Activated T-helper 17 cell treated with anti-CD3 and anti-CD28 coated beads, Interleukin-2, amount 50 U/mL, for 72 hours (primary cell): Measurements from ENCODE around the gene NRG2. TPM values are rescaled to one million over a fixed set of nuclear protein-coding genes. Genes with fewer than 3 reads are reported as not detected.

ENCODE experiments used
- ATAC-seq: fragments of 150-1000 bp; cut with Tn5 transposase; replicated peaks from 2 replicates; pipeline ENCODE4 v1.10.0; 2021; ENCODE audit warnings: mild to moderate bottlenecking, moderate library complexity
- H3K27ac Mint-ChIP-seq: one replicate; pipeline ENCODE4 v1.8.0; 2022; ENCODE audit warnings: mixed read lengths
- H3K27me3 Mint-ChIP-seq: one replicate; pipeline ENCODE4 v1.8.0; 2022; ENCODE audit warnings: mixed read lengths
- H3K36me3 Mint-ChIP-seq: one replicate; pipeline ENCODE4 v1.8.0; 2022; ENCODE audit warnings: low read depth, mild to moderate bottlenecking, mixed read lengths
- H3K4me1 Mint-ChIP-seq: one replicate; pipeline ENCODE4 v1.8.0; 2022; ENCODE audit warnings: mixed read lengths
- H3K4me3 Mint-ChIP-seq: one replicate; pipeline ENCODE4 v1.8.0; 2022; ENCODE audit warnings: mild to moderate bottlenecking, mixed read lengths
- H3K9me3 Mint-ChIP-seq: one replicate; pipeline ENCODE4 v1.8.0; 2022; ENCODE audit warnings: mixed read lengths
- total RNA-seq, 2 donors: library from RNA; stranded (reverse); gene quantifications; one replicate each; pipeline ENCODE4 v1.2.3, GENCODE V29; 2022

NRG2 gene
- total RNA-seq, 2 donors from 2014 or later: 0.11 to 0.48 TPM

GRCh38 chr5:140051950-140052349, 8.9 kb upstream of the NRG2 start:
- H3K27me3 Mint-ChIP-seq: peaks cover 12% of the 10 kb centered on the region
- no peak overlapping the region for H3K27ac Mint-ChIP-seq
- H3K36me3 Mint-ChIP-seq: no peaks in the 10 kb centered on the region
- H3K4me1 Mint-ChIP-seq: no peaks in the 10 kb centered on the region
- ATAC-seq: no peak
- no peaks in the 10 kb centered on the region for H3K9me3 Mint-ChIP-seq
- H3K4me3 Mint-ChIP-seq: no peak overlapping the region

- H3K36me3 Mint-ChIP-seq: no peaks in the 10 kb centered on the region
- H3K4me1 Mint-ChIP-seq: no peaks in the 10 kb centered on the region
- H3K4me3 Mint-ChIP-seq: no peak overlapping the region
- H3K27ac Mint-ChIP-seq: no peak overlapping the region
- H3K9me3 Mint-ChIP-seq: no peaks in the 10 kb centered on the region
- H3K27me3 Mint-ChIP-seq: peaks cover 15% of the 10 kb centered on the region
- no peak for ATAC-seq
Measured at GRCh38 chr5:140049713-140050112, 6.6 kb upstream of the NRG2 start.

GRCh38 chr5:140049205-140049604, 6.1 kb upstream of the NRG2 start:
- Mint-ChIP-seq H3K27me3 (peaks cover 20% of the 10 kb centered on the region), H3K27ac (no peak overlapping the region), H3K36me3 (no peaks in the 10 kb centered on the region), H3K4me3 (no peak overlapping the region), H3K9me3 (no peaks in the 10 kb centered on the region), H3K4me1 (no peaks in the 10 kb centered on the region)
- no peak for ATAC-seq

GRCh38 chr5:140044041-140044440, 942 bp upstream of the NRG2 start:
- no peaks in the 10 kb centered on the region for H3K9me3 Mint-ChIP-seq

GRCh38 chr5:140043508-140043872, 391 bp upstream of the NRG2 start:
- Mint-ChIP-seq H3K4me1 (peaks cover 4% of the 10 kb centered on the region), H3K9me3 (no peaks in the 10 kb centered on the region), H3K27ac (no peak overlapping the region), H3K27me3 (peaks cover 39% of the 10 kb centered on the region), H3K36me3 (no peaks in the 10 kb centered on the region), H3K4me3 (peak overlapping the region; percentile 36)
- peak; percentile 20 for ATAC-seq

More at GRCh38 chr5:140044041-140044440, 942 bp upstream of the NRG2 start:
- Mint-ChIP-seq H3K27ac (no peak overlapping the region), H3K4me1 (peaks cover 4% of the 10 kb centered on the region), H3K36me3 (no peaks in the 10 kb centered on the region), H3K27me3 (peaks cover 42% of the 10 kb centered on the region), H3K4me3 (peak overlapping the region; percentile 36)
- no peak for ATAC-seq

GRCh38 chr5:140042393-140042642, 781 bp downstream of the NRG2 start:
- Mint-ChIP-seq H3K4me3 (peak overlapping the region; percentile 36), H3K27me3 (peaks cover 44% of the 10 kb centered on the region), H3K36me3 (no peaks in the 10 kb centered on the region), H3K9me3 (no peaks in the 10 kb centered on the region), H3K27ac (no peak overlapping the region), H3K4me1 (peaks cover 4% of the 10 kb centered on the region)
- ATAC-seq: no peak

GRCh38 chr5:140041492-140042392, 1.4 kb downstream of the NRG2 start:
- H3K36me3 Mint-ChIP-seq: no peaks in the 10 kb centered on the region
- H3K27me3 Mint-ChIP-seq: peaks cover 50% of the 10 kb centered on the region
- H3K4me3 Mint-ChIP-seq: peak overlapping the region; percentile 36
- no peaks in the 10 kb centered on the region for H3K9me3 Mint-ChIP-seq
- ATAC-seq: no peak
- no peak overlapping the region for H3K27ac Mint-ChIP-seq
- peaks cover 4% of the 10 kb centered on the region for H3K4me1 Mint-ChIP-seq

- Mint-ChIP-seq H3K4me3 (peak overlapping the region; percentile 36), H3K27ac (no peak overlapping the region), H3K27me3 (peaks cover 56% of the 10 kb centered on the region), H3K36me3 (no peaks in the 10 kb centered on the region), H3K4me1 (peaks cover 4% of the 10 kb centered on the region), H3K9me3 (no peaks in the 10 kb centered on the region)
- no peak for ATAC-seq
Measured at GRCh38 chr5:140041099-140041491, 2.0 kb downstream of the NRG2 start.

GRCh38 chr5:140040358-140040757, 2.7 kb downstream of the NRG2 start:
- Mint-ChIP-seq H3K4me1 (peaks cover 4% of the 10 kb centered on the region), H3K36me3 (no peaks in the 10 kb centered on the region), H3K4me3 (no peak overlapping the region), H3K9me3 (no peaks in the 10 kb centered on the region), H3K27ac (no peak overlapping the region), H3K27me3 (peaks cover 59% of the 10 kb centered on the region)
- no peak for ATAC-seq

- no peak overlapping the region for H3K4me3 Mint-ChIP-seq
- ATAC-seq: no peak
- H3K4me1 Mint-ChIP-seq: peaks cover 4% of the 10 kb centered on the region
- peaks cover 60% of the 10 kb centered on the region for H3K27me3 Mint-ChIP-seq
- H3K36me3 Mint-ChIP-seq: no peaks in the 10 kb centered on the region
- H3K9me3 Mint-ChIP-seq: no peaks in the 10 kb centered on the region
- no peak overlapping the region for H3K27ac Mint-ChIP-seq
Measured at GRCh38 chr5:140039561-140039960, 3.5 kb downstream of the NRG2 start.

- ATAC-seq: no peak
- no peaks in the 10 kb centered on the region for H3K9me3 Mint-ChIP-seq
- peaks cover 55% of the 10 kb centered on the region for H3K27me3 Mint-ChIP-seq
- peaks cover 4% of the 10 kb centered on the region for H3K4me1 Mint-ChIP-seq
- H3K27ac Mint-ChIP-seq: no peak overlapping the region
- no peak overlapping the region for H3K4me3 Mint-ChIP-seq
- no peaks in the 10 kb centered on the region for H3K36me3 Mint-ChIP-seq
Measured at GRCh38 chr5:140038373-140038957, 4.6 kb downstream of the NRG2 start.

- Mint-ChIP-seq H3K36me3 (no peaks in the 10 kb centered on the region), H3K4me1 (peaks cover 4% of the 10 kb centered on the region), H3K27ac (no peak overlapping the region), H3K4me3 (no peak overlapping the region), H3K9me3 (no peaks in the 10 kb centered on the region), H3K27me3 (peaks cover 63% of the 10 kb centered on the region)
- ATAC-seq: no peak
Measured at GRCh38 chr5:140037012-140037411, 6.1 kb downstream of the NRG2 start.

GRCh38 chr5:140035881-140036280, 7.2 kb downstream of the NRG2 start:
- peaks cover 62% of the 10 kb centered on the region for H3K27me3 Mint-ChIP-seq
- H3K4me1 Mint-ChIP-seq: no peaks in the 10 kb centered on the region
- ATAC-seq: no peak
- no peak overlapping the region for H3K27ac Mint-ChIP-seq
- no peak overlapping the region for H3K4me3 Mint-ChIP-seq
- no peaks in the 10 kb centered on the region for H3K9me3 Mint-ChIP-seq
- no peaks in the 10 kb centered on the region for H3K36me3 Mint-ChIP-seq

GRCh38 chr5:140033037-140033760, 9.9 kb downstream of the NRG2 start:
- no peaks in the 10 kb centered on the region for H3K9me3 Mint-ChIP-seq
- ATAC-seq: no peak
- peaks cover 48% of the 10 kb centered on the region for H3K27me3 Mint-ChIP-seq

GRCh38 chr5:140032296-140032695, 10.8 kb downstream of the NRG2 start:
- Mint-ChIP-seq H3K27me3 (peaks cover 46% of the 10 kb centered on the region), H3K36me3 (no peaks in the 10 kb centered on the region), H3K9me3 (no peaks in the 10 kb centered on the region), H3K4me3 (no peak overlapping the region), H3K27ac (no peak overlapping the region), H3K4me1 (no peaks in the 10 kb centered on the region)
- ATAC-seq: no peak

More at GRCh38 chr5:140033037-140033760, 9.9 kb downstream of the NRG2 start:
- Mint-ChIP-seq H3K4me3 (no peak overlapping the region), H3K4me1 (no peaks in the 10 kb centered on the region), H3K36me3 (no peaks in the 10 kb centered on the region), H3K27ac (no peak overlapping the region)
